GM12878 (cell line): ENCODE measurements around the gene SORL1. TPM values are rescaled to one million over a fixed set of nuclear protein-coding genes. Genes with fewer than 3 reads are reported as not detected.

Source experiments
- ATAC-seq: fragments of 200-7000 bp; cut with Tn5 transposase; 3 replicates; pipeline ENCODE4 v1.9.1; 2020; ENCODE audit warnings: mild to moderate bottlenecking, moderate library complexity
- BruUV-seq: library from RNA; stranded (reverse); fragments of 400-500 nt; replicated peaks from 2 replicates; lab custom pipeline; 2021; lab: Mats Ljungman, UMichigan
- CTCF ChIA-PET: fragments of 300-600 bp; sonication (Branson Sonifier 250); formaldehyde crosslinking; extraction: SDS; loops from one replicate; lab custom pipeline; 2021; ENCODE audit warnings: inconsistent platforms; lab: Yijun Ruan, JAX
- POLR2A ChIA-PET: fragments of 350-600 bp; formaldehyde crosslinking; extraction: SDS; loops from one replicate; lab custom pipeline; 2021; ENCODE audit warnings: inconsistent platforms; lab: Charles Lee
- RAD21 ChIA-PET: fragments of 300-600 bp; sonication (Branson Sonifier 250); formaldehyde crosslinking; loops from one replicate; lab custom pipeline; 2023; ENCODE audit warnings: antibody characterized with exemption; ENCODE audit not compliant: unreplicated experiment; lab: Charles Lee
- SMC1A ChIA-PET: fragments of 300-600 bp; sonication (Branson Sonifier 250); formaldehyde crosslinking; loops from one replicate; lab custom pipeline; 2023; ENCODE audit not compliant: unreplicated experiment, uncharacterized antibody; lab: Charles Lee
- DNase-seq: peaks from one replicate; pipeline ENCODE4 v3.0.0-alpha.2; 2011; ENCODE audit warnings: low read depth, low spot score
- FAIRE-seq: peaks from 3 replicates; lab custom pipeline; 2011; peaks lifted over from hg19 to GRCh38; lab: Jason Lieb, UNC
- H2AFZ ChIP-seq: 2 replicates; pipeline ENCODE4 v1.6.0; 2011; ENCODE audit warnings: low read depth, low read length, control low read depth; ENCODE audit not compliant: control insufficient read depth
- H3K27ac ChIP-seq: 2 replicates; pipeline ENCODE4 v1.5.1; 2011; ENCODE audit warnings: control low read depth; ENCODE audit not compliant: control insufficient read depth, insufficient read depth
- H3K27me3 ChIP-seq, 2 experiments: replicated peaks in 1 of 2; 2 replicates each; pipeline versions ENCODE4 v1.6.0 to v1.6.1; 2011; ENCODE audit warnings: low read length in 1 of 2; ENCODE audit not compliant: control insufficient read depth in 2 of 2, insufficient read depth in 2 of 2
- H3K36me3 ChIP-seq, 2 experiments: 2 replicates each; pipeline ENCODE4 v1.5.1; 2011; ENCODE audit warnings: low read length in 1 of 2; ENCODE audit not compliant: control insufficient read depth in 2 of 2, insufficient read depth in 2 of 2
- H3K4me1 ChIP-seq: 2 replicates; pipeline ENCODE4 v1.6.1; 2011; ENCODE audit warnings: mild to moderate bottlenecking, low read length, moderate library complexity, mixed read lengths; ENCODE audit not compliant: control insufficient read depth, insufficient read depth
- H3K4me2 ChIP-seq: 2 replicates; pipeline ENCODE4 v1.6.0; 2011; ENCODE audit warnings: control low read depth; ENCODE audit not compliant: control insufficient read depth, insufficient read depth
- H3K4me3 ChIP-seq: fragments of 200-600 bp; sonication (generic); 2 replicates; pipeline ENCODE4 v1.5.1; 2016
- H3K79me2 ChIP-seq: 2 replicates; pipeline ENCODE4 v1.6.0; 2011; ENCODE audit warnings: low read length; ENCODE audit not compliant: control insufficient read depth, insufficient read depth
- H3K9ac ChIP-seq: 2 replicates; pipeline ENCODE4 v1.8.0; 2011; ENCODE audit warnings: low read length, control low read depth, mixed read lengths; ENCODE audit not compliant: control insufficient read depth, insufficient read depth
- H3K9me3 ChIP-seq: replicated peaks from 3 replicates; pipeline ENCODE4 v1.5.1; 2011; ENCODE audit warnings: mild to moderate bottlenecking, low read length; ENCODE audit not compliant: control insufficient read depth, insufficient read depth
- H4K20me1 ChIP-seq: 2 replicates; pipeline ENCODE4 v1.6.0; 2011; ENCODE audit not compliant: control insufficient read depth, insufficient read depth
- NFYB ChIP-seq: IDR thresholded peaks from 2 replicates; pipeline ENCODE4 v1.6.1; 2011; ENCODE audit warnings: low read depth, mild to moderate bottlenecking, low read length, improper control_type of control experiment, moderate library complexity; ENCODE audit not compliant: insufficient read depth
- ZNF384 ChIP-seq: IDR thresholded peaks from 2 replicates; pipeline ENCODE4 v1.6.1; 2012; ENCODE audit warnings: low read depth, mild to moderate bottlenecking, low read length, improper control_type of control experiment, borderline replicate concordance
- WGBS: methylation state at CpG from one replicate; pipeline ENCODE4 v1.1.6; 2016; ENCODE audit warnings: low lambda C conversion rate; ENCODE audit not compliant: insufficient replicate concordance, insufficient coverage; ENCODE audit errors: missing lambda C conversion rate; 5-methylcytosine and 5-hydroxymethylcytosine counted together
- in situ Hi-C: fragments of 300-500 bp; cut with MboI; formaldehyde crosslinking; loops from 9 replicates; pipeline ENCODE4 v1.14.3; 2018; ENCODE audit warnings: mixed read lengths
- intact Hi-C: fragments of 100-400 bp; cut with micrococcal nuclease; formaldehyde crosslinking; loops from one replicate; pipeline ENCODE4 v1.14.2; 2022; ENCODE audit not compliant: unreplicated experiment
- polyA plus RNA-seq, 11 experiments: library from polyadenylated mRNA; depleted of rRNA in 4 of 11; unstranded in 6 of 11; stranded (reverse) in 5 of 11; fragments of >200 nt; fragmentation: Nextera tagmentation in 4 of 11; fragmentation: Illumina TruSeq in 1 of 11; extraction: Ambion mirVana in 4 of 11; extraction: Trizol in 1 of 11; gene quantifications; 1 replicate in 1 of 11; 2 replicates in 10 of 11; pipeline versions ENCODE4 v1.2.1 to v1.2.3, GENCODE V29; 2011 to 2016; ENCODE audit warnings: inconsistent platforms in 2 of 11, missing spikeins in 2 of 11, low read depth in 1 of 11
- total RNA-seq, 4 experiments: library from RNA; depleted of rRNA in 3 of 4; stranded (reverse); fragments of >200 nt in 3 of 4; fragmentation: Illumina TruSeq in 1 of 4; extraction: Trizol in 1 of 4; gene quantifications; 2 replicates each; pipeline versions ENCODE4 v1.2.1 to v1.2.3, GENCODE V29; 2013 to 2021
- TF ChIP-seq, protein P1 (sequence below): IDR thresholded peaks from 2 replicates; pipeline ENCODE4 v1.6.1; 2012; ENCODE audit warnings: low read depth, low read length, improper control_type of control experiment
- TF ChIP-seq, protein P2 (sequence below): fragments of 450-650 bp; IDR thresholded peaks from 2 replicates; pipeline ENCODE4 v1.6.1; 2016; ENCODE audit warnings: mild to moderate bottlenecking
- TF ChIP-seq, protein P3 (sequence below): fragments of 450-650 bp; IDR thresholded peaks from 2 replicates; pipeline ENCODE4 v1.6.1; 2016; ENCODE audit warnings: mild to moderate bottlenecking

SORL1 gene
- total and polyA plus RNA-seq, 10 of the 15 experiments (the other 5 are each of a cell fraction or from before 2014, with no cell fraction given), result 20.2 to 107 (median 59.9) TPM

DNA sequence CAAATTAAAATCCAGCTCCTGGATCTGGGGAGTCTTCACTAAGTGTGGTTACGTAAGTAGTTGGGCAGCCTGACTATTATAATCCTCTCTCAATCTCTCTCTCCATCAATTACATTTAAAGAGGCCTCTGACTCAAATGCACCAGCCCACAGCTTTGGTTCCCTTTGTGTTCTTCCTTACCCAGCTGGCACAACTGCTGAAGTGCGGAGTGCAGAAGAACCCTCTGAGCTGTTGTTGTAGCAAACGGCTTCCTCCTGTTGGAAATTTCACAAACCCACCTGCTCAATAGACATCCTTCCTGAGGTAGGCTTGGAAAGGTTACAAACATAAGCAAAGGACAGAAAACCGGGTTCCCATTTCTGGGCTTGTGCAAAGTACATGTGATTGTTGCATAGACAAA lies 17.0 kb upstream of the SORL1 start:
- H2AFZ ChIP-seq, result no peak overlapping the region
- H3K27me3 ChIP-seq, result no peaks in the 10 kb centered on the region
- POLR2A ChIA-PET, result interaction anchor here (1.2 kb wide), 1 partner anchor 9 kb away, joined by 6 read pairs; no protein-coding TSS in a partner anchor
- no peak overlapping the region for H3K9ac ChIP-seq
- no peaks in the 10 kb centered on the region for H3K79me2 ChIP-seq
- BruUV-seq, result no TSS peak
- no peaks in the 10 kb centered on the region for H4K20me1 ChIP-seq
- H3K4me3 ChIP-seq, result no peak overlapping the region
- RAD21 ChIA-PET, result interaction anchor here (0.8 to 7.4 kb wide), 3 partner anchors 15 to 30 kb away, joined by 3 to 50 read pairs (median 3); partner anchors contain the start of genes SORL1 and SORL1-AS1
- H3K27ac ChIP-seq, result no peak overlapping the region
- WGBS, result 56% methylated on average over 4 of the region's 4 CpGs
- peaks cover 18% of the 10 kb centered on the region for H3K4me1 ChIP-seq
- CTCF ChIA-PET, result interaction anchor here (0.7 to 2.9 kb wide), 6 partner anchors 10 to 140 kb away, joined by 3 to 12 read pairs (median 4); no protein-coding TSS in a partner anchor
- in situ Hi-C loops, result no loop called here
- no peak for DNase-seq
- H3K9me3 ChIP-seq, result no peaks in the 10 kb centered on the region
- H3K4me2 ChIP-seq, result no peak overlapping the region
- no peak for ATAC-seq
- intact Hi-C loops, result no loop called here
- SMC1A ChIA-PET, result interaction anchor here (0.9 to 13.9 kb wide), 7 partner anchors 11 to 116 kb away, joined by 3 to 241 read pairs (median 9); partner anchors contain the start of genes SORL1 and SORL1-AS1
- FAIRE-seq, result no peak
- TF ChIP-seq, protein P1, sequence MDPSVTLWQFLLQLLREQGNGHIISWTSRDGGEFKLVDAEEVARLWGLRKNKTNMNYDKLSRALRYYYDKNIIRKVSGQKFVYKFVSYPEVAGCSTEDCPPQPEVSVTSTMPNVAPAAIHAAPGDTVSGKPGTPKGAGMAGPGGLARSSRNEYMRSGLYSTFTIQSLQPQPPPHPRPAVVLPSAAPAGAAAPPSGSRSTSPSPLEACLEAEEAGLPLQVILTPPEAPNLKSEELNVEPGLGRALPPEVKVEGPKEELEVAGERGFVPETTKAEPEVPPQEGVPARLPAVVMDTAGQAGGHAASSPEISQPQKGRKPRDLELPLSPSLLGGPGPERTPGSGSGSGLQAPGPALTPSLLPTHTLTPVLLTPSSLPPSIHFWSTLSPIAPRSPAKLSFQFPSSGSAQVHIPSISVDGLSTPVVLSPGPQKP, result no peak
- TF ChIP-seq NFYB (no peak), ZNF384 (no peak)
- TF ChIP-seq, protein P2, sequence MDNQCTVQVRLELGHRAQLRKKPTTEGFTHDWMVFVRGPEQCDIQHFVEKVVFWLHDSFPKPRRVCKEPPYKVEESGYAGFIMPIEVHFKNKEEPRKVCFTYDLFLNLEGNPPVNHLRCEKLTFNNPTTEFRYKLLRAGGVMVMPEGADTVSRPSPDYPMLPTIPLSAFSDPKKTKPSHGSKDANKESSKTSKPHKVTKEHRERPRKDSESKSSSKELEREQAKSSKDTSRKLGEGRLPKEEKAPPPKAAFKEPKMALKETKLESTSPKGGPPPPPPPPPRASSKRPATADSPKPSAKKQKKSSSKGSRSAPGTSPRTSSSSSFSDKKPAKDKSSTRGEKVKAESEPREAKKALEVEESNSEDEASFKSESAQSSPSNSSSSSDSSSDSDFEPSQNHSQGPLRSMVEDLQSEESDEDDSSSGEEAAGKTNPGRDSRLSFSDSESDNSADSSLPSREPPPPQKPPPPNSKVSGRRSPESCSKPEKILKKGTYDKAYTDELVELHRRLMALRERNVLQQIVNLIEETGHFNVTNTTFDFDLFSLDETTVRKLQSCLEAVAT, result no peak
- TF ChIP-seq, protein P3, sequence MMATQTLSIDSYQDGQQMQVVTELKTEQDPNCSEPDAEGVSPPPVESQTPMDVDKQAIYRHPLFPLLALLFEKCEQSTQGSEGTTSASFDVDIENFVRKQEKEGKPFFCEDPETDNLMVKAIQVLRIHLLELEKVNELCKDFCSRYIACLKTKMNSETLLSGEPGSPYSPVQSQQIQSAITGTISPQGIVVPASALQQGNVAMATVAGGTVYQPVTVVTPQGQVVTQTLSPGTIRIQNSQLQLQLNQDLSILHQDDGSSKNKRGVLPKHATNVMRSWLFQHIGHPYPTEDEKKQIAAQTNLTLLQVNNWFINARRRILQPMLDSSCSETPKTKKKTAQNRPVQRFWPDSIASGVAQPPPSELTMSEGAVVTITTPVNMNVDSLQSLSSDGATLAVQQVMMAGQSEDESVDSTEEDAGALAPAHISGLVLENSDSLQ, result no peak
- H3K36me3 ChIP-seq, result no peaks in the 10 kb centered on the region
